Measurements from ENCODE around the gene TMSB4X.

DNA sequence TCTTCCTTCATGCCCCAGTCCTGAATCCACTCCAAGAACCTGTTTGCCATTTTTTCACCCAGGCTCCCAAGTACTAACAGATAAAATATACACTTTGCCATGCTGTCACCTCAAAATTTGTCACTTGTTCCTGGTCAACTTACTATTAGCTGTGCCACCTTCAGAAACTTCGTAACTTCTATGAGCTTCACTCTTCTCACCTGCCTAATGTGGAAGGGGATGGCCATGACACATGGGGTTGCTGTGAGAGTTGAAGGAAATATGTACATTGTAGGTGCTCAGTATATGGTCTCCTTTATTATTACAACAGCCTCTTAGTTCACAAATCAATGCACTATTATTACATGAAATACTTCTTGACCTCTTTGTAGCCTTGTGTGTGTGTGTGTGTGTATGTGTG is 10.4 kb downstream of the TMSB4X start:
- TF ChIP-seq, protein P1, sequence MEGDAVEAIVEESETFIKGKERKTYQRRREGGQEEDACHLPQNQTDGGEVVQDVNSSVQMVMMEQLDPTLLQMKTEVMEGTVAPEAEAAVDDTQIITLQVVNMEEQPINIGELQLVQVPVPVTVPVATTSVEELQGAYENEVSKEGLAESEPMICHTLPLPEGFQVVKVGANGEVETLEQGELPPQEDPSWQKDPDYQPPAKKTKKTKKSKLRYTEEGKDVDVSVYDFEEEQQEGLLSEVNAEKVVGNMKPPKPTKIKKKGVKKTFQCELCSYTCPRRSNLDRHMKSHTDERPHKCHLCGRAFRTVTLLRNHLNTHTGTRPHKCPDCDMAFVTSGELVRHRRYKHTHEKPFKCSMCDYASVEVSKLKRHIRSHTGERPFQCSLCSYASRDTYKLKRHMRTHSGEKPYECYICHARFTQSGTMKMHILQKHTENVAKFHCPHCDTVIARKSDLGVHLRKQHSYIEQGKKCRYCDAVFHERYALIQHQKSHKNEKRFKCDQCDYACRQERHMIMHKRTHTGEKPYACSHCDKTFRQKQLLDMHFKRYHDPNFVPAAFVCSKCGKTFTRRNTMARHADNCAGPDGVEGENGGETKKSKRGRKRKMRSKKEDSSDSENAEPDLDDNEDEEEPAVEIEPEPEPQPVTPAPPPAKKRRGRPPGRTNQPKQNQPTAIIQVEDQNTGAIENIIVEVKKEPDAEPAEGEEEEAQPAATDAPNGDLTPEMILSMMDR (IDR thresholded peaks at IDR 0.05; ENCODE audit: extremely low read depth in 1 of 2, insufficient read depth in 1 of 2, low read depth in 1 of 2, low read length in 2 of 2) = no peak
- TF ChIP-seq, protein P2, sequence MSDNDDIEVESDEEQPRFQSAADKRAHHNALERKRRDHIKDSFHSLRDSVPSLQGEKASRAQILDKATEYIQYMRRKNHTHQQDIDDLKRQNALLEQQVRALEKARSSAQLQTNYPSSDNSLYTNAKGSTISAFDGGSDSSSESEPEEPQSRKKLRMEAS (IDR thresholded peaks at IDR 0.05; ENCODE audit: insufficient read depth, insufficient read length) = no peak
- TF ChIP-seq POLR2A (IDR thresholded peaks at IDR 0.05; ENCODE audit: low read depth, low read length) = no peak
- no peak for TF ChIP-seq MYC (IDR thresholded peaks at IDR 0.05; ENCODE audit: low read depth, low read length)
- TF ChIP-seq EZH2 (IDR thresholded peaks at IDR 0.05; ENCODE audit: borderline replicate concordance, low read depth, low read length, severe bottlenecking) = no peak
- no peak for TF ChIP-seq POLR2AphosphoS5 (IDR thresholded peaks at IDR 0.05; ENCODE audit: insufficient read depth, low read depth, low read length)
- no peak for TF ChIP-seq JUN (IDR thresholded peaks at IDR 0.05; ENCODE audit: borderline replicate concordance, insufficient read depth, insufficient read length, low read depth)
- TF ChIP-seq GATA2 (IDR thresholded peaks at IDR 0.05; ENCODE audit: insufficient read depth, insufficient read length, low read depth, low read length) = no peak
- no peak for TF ChIP-seq FOS (IDR thresholded peaks at IDR 0.05; ENCODE audit: borderline replicate concordance, insufficient read depth, low read length)

All from endothelial cell of umbilical vein (primary cell).